ENCODE data around the gene IGFBP2.

IGFBP2 gene

DNA sequence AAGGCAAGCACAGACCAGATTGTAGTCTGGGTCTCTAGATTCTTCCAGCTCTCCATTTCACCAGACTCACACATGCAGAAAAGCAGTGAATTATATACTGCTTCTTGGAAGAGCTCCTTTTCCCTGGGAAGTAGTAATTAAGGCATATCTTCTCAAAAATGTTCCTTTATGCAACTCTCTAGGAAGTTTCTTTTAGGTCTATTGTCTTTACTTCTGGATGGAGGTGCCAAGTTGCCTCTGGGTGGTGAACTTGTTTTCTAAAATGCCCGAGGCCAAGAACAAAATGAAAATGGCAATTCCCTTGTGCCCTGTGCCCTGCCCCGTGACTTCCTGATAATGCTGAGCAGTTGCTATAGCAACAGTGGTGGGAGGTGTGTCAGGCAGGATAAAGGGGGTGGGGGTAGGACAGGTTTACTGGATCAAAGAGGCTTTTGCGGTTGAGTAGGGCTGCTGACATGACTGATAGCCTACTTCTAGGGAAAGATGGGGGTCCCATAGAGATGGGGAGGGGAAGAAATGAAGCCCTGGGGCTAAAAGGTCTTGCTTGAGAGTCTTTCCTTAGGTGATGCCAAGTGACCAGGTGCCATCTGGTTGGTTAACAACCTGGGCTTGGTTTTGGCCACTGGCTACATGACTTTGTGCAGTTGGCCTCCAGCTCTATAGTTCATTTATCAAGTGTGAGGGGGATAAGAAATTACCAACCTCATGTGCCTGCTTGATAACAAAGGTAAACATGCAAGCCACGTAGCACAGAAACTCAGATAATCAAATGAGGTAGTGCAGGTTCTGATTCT, 11.8 kb downstream of the IGFBP2 start:
- no peak overlapping the region for H3K27ac ChIP-seq
- no peak for TF ChIP-seq ZFX (IDR thresholded peaks at IDR 0.05; ENCODE audit: borderline replicate concordance)
- TF ChIP-seq, protein P1, sequence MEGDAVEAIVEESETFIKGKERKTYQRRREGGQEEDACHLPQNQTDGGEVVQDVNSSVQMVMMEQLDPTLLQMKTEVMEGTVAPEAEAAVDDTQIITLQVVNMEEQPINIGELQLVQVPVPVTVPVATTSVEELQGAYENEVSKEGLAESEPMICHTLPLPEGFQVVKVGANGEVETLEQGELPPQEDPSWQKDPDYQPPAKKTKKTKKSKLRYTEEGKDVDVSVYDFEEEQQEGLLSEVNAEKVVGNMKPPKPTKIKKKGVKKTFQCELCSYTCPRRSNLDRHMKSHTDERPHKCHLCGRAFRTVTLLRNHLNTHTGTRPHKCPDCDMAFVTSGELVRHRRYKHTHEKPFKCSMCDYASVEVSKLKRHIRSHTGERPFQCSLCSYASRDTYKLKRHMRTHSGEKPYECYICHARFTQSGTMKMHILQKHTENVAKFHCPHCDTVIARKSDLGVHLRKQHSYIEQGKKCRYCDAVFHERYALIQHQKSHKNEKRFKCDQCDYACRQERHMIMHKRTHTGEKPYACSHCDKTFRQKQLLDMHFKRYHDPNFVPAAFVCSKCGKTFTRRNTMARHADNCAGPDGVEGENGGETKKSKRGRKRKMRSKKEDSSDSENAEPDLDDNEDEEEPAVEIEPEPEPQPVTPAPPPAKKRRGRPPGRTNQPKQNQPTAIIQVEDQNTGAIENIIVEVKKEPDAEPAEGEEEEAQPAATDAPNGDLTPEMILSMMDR (IDR thresholded peaks at IDR 0.05), result no peak

- H3K27ac ChIP-seq, result no peak overlapping the region
- TF ChIP-seq, protein P1 (IDR thresholded peaks at IDR 0.05), result no peak
- no peak for TF ChIP-seq ZFX (IDR thresholded peaks at IDR 0.05; ENCODE audit: borderline replicate concordance)
These were observed 12.4 kb downstream of the IGFBP2 start for GRCh38 chr2:216645636-216645950.

GRCh38 chr2:216646116-216646515, 12.9 kb downstream of the IGFBP2 start:
- H3K27ac ChIP-seq, result no peak overlapping the region
- TF ChIP-seq, protein P1 (IDR thresholded peaks at IDR 0.05), result no peak
- no peak for TF ChIP-seq ZFX (IDR thresholded peaks at IDR 0.05; ENCODE audit: borderline replicate concordance)

- no peak overlapping the region for H3K27ac ChIP-seq
- no peak for TF ChIP-seq ZFX (IDR thresholded peaks at IDR 0.05; ENCODE audit: borderline replicate concordance)
- TF ChIP-seq, protein P1 (IDR thresholded peaks at IDR 0.05), result no peak
These were observed 14.9 kb downstream of the IGFBP2 start for GRCh38 chr2:216648105-216648504.

- no peak overlapping the region for H3K27ac ChIP-seq
- TF ChIP-seq, protein P1 (IDR thresholded peaks at IDR 0.05), result no peak
- no peak for TF ChIP-seq ZFX (IDR thresholded peaks at IDR 0.05; ENCODE audit: borderline replicate concordance)
These were observed 16.4 kb downstream of the IGFBP2 start for GRCh38 chr2:216649574-216649973.

GRCh38 chr2:216650626-216651257, 17.5 kb downstream of the IGFBP2 start:
- TF ChIP-seq ZFX (IDR thresholded peaks at IDR 0.05; ENCODE audit: borderline replicate concordance), result no peak
- TF ChIP-seq, protein P1 (IDR thresholded peaks at IDR 0.05), result no peak
- no peak overlapping the region for H3K27ac ChIP-seq

GRCh38 chr2:216651351-216651881, 18.2 kb downstream of the IGFBP2 start:
- TF ChIP-seq, protein P1 (IDR thresholded peaks at IDR 0.05), result no peak
- no peak for TF ChIP-seq ZFX (IDR thresholded peaks at IDR 0.05; ENCODE audit: borderline replicate concordance)
- H3K27ac ChIP-seq, result no peak overlapping the region
